Activated CD8-positive, alpha-beta T cell treated with anti-CD3 and anti-CD28 coated beads for 36 hours (primary cell): ENCODE data around the gene CLIC4. TPM values are rescaled to one million over a fixed set of nuclear protein-coding genes. Genes with fewer than 3 reads are reported as not detected.
A peak's percentile ranks its signal among the peaks of the same experiment; 100 is the strongest.

Source experiments
- ATAC-seq: fragments of 200-7000 bp; cut with Tn5 transposase; one replicate; pipeline ENCODE4 v1.10.0; 2021; ENCODE audit warnings: mild to moderate bottlenecking, moderate library complexity
- CTCF ChIA-PET: fragments of 350-600 bp; sonication (Branson Sonifier 250); formaldehyde crosslinking; loops from one replicate; lab custom pipeline; 2021; ENCODE audit warnings: antibody characterized with exemption; lab: Charles Lee
- POLR2A ChIA-PET: fragments of 350-600 bp; sonication (Branson Sonifier 250); formaldehyde crosslinking; loops from one replicate; lab custom pipeline; 2021; ENCODE audit warnings: antibody characterized with exemption; lab: Charles Lee
- DNase-seq: peaks from one replicate; pipeline ENCODE4 v3.0.0-alpha.2; 2020
- H3K27ac Mint-ChIP-seq: one replicate; pipeline ENCODE4 v1.8.0; 2021; ENCODE audit warnings: mild to moderate bottlenecking, mixed read lengths
- H3K27me3 Mint-ChIP-seq: one replicate; pipeline ENCODE4 v1.8.0; 2021; ENCODE audit warnings: mixed read lengths
- H3K36me3 Mint-ChIP-seq: one replicate; pipeline ENCODE4 v1.8.0; 2021; ENCODE audit warnings: low read depth, mixed read lengths
- H3K4me1 Mint-ChIP-seq: one replicate; pipeline ENCODE4 v1.8.0; 2021; ENCODE audit warnings: low read depth, mixed read lengths
- H3K4me3 Mint-ChIP-seq: one replicate; pipeline ENCODE4 v1.8.0; 2021; ENCODE audit warnings: mild to moderate bottlenecking, moderate library complexity, mixed read lengths
- H3K9me3 Mint-ChIP-seq: one replicate; pipeline ENCODE4 v1.8.0; 2021; ENCODE audit warnings: mixed read lengths
- CTCF ChIP-seq: fragments of 200-600 bp; IDR thresholded peaks from one replicate; pipeline ENCODE4 v1.8.0; 2022; ENCODE audit warnings: antibody characterized with exemption, mild to moderate bottlenecking
- intact Hi-C: fragments of 100-400 bp; cut with micrococcal nuclease; formaldehyde crosslinking; loops from one replicate; pipeline ENCODE4 v1.10.0; 2022
- total RNA-seq, 2 experiments: library from RNA; stranded (reverse); gene quantifications; one replicate each; pipeline ENCODE4 v1.2.3, GENCODE V29; 2021

The CLIC4 gene
- total RNA-seq, 2 experiments from 2014 or later, result 19.7 to 21.8 TPM

DNA sequence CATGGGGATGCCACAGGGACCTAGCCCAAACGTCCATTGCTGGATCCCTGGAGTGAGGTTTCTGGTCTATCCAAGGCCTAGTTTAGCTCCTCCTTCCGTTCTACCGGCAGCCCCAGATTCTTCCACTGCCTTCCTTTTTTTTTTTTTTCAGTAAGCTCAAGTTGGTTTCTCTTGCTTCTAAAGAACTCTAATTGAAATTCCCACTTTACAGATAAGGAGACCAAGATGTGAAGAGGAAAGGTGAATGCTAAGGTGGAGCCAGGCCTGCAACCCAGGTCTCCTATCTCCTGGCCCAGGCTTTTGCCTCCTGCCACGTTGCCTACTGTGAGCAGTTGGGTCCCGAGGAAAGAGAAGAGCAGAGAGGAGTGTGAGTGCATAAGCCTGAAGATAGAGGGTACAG is 31.5 kb upstream of the CLIC4 start:
- Mint-ChIP-seq H3K27me3 (no peaks in the 10 kb centered on the region), H3K9me3 (no peaks in the 10 kb centered on the region), H3K4me1 (peaks cover 14% of the 10 kb centered on the region), H3K27ac (no peak overlapping the region), H3K36me3 (no peaks in the 10 kb centered on the region), H3K4me3 (no peak overlapping the region)
- TF ChIP-seq CTCF, result no peak
- intact Hi-C loops, result no loop called here
- no peak for ATAC-seq
- no peak for DNase-seq
- CTCF ChIA-PET, result interaction anchor here (1.2 to 1.3 kb wide), 2 partner anchors 18 to 19 kb away, joined by 3 read pairs; no protein-coding TSS in a partner anchor
- POLR2A ChIA-PET, result interaction anchor here (0.6 kb wide), 1 partner anchor 701 kb away, joined by 3 read pairs; no protein-coding TSS in a partner anchor

GRCh38 chr1:24714859-24715520 is 30.3 kb upstream of the CLIC4 start:
- Mint-ChIP-seq H3K4me3 (no peak overlapping the region), H3K4me1 (peaks cover 10% of the 10 kb centered on the region), H3K27ac (peak overlapping the region; percentile 20), H3K9me3 (no peaks in the 10 kb centered on the region), H3K36me3 (no peaks in the 10 kb centered on the region), H3K27me3 (no peaks in the 10 kb centered on the region)
- CTCF ChIA-PET, result interaction anchor here (1.3 kb wide), 1 partner anchor 16 kb away, joined by 3 read pairs; no protein-coding TSS in a partner anchor
- POLR2A ChIA-PET, result no interaction called here
- peak; percentile 74 for DNase-seq
- TF ChIP-seq CTCF, result no peak
- peak; percentile 86 for ATAC-seq
- intact Hi-C loops, result no loop called here

DNA sequence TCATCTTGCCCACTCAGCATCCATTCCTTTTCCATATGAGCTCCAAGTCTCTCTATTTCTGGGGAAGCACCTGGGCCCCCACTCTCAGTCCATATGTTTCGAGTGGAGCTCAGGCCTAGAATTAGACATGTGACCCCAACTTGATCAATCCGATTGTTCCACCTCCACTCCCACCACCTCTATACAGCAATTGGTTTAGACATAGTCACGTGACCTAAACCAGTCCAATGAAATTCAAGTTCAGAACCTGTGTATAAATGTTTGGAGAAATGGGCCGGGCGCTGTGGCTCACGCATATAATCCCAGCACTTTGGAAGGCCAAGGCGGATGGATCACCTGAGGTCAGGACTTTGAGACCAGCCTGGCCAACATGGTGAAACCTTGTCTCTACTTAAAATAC is 29.6 kb upstream of the CLIC4 start:
- H3K4me1 Mint-ChIP-seq, result peaks cover 10% of the 10 kb centered on the region
- TF ChIP-seq CTCF, result no peak
- intact Hi-C loops, result no loop called here
- ATAC-seq, result no peak
- H3K36me3 Mint-ChIP-seq, result no peaks in the 10 kb centered on the region
- ChIA-PET POLR2A (no interaction called here), CTCF (interaction anchor here (1.2 kb wide), 1 partner anchor 26 kb away, joined by 3 read pairs; no protein-coding TSS in a partner anchor)
- no peak overlapping the region for H3K4me3 Mint-ChIP-seq
- DNase-seq, result no peak
- H3K27ac Mint-ChIP-seq, result no peak overlapping the region
- no peaks in the 10 kb centered on the region for H3K9me3 Mint-ChIP-seq
- no peaks in the 10 kb centered on the region for H3K27me3 Mint-ChIP-seq

- ChIA-PET CTCF (interaction anchor here (0.9 to 1.1 kb wide), 4 partner anchors 29 to 487 kb away, joined by 3 to 4 read pairs (median 3); no protein-coding TSS in a partner anchor), POLR2A (interaction anchor here (0.6 kb wide), 1 partner anchor 32 kb away, joined by 3 read pairs; no protein-coding TSS in a partner anchor)
- no peaks in the 10 kb centered on the region for H3K9me3 Mint-ChIP-seq
- intact Hi-C loops, result no loop called here
- H3K36me3 Mint-ChIP-seq, result no peaks in the 10 kb centered on the region
- H3K4me1 Mint-ChIP-seq, result peaks cover 14% of the 10 kb centered on the region
- H3K27me3 Mint-ChIP-seq, result no peaks in the 10 kb centered on the region
- DNase-seq (no peak), ATAC-seq (no peak)
- no peak for TF ChIP-seq CTCF
- no peak overlapping the region for H3K4me3 Mint-ChIP-seq
- H3K27ac Mint-ChIP-seq, result no peak overlapping the region
Measured at GRCh38 chr1:24717887-24718650, 27.2 kb upstream of the CLIC4 start.

DNA sequence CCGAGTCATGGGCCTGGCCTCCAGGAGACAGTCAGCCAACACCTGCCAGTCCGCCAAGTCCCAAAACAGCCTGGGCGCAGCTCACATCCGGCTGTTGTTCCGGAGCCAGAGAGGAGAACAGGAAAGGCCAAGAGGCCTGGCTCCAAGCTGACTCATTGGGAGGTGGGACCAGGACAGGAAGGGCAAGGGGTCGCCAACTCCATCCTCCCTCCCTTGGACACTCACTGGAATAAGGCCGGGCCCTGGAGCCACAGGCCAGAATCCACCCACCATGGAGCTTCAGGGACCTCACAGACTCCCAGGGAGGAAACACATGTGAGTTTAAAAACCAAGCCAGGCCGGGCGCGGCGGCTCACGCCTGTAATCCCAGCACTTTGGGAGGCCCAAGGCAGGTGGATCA is 25.1 kb upstream of the CLIC4 start:
- TF ChIP-seq CTCF, result no peak
- ChIA-PET CTCF (no interaction called here), POLR2A (no interaction called here)
- intact Hi-C loops, result no loop called here
- no peaks in the 10 kb centered on the region for H3K9me3 Mint-ChIP-seq
- DNase-seq, result no peak
- no peaks in the 10 kb centered on the region for H3K36me3 Mint-ChIP-seq
- peaks cover 10% of the 10 kb centered on the region for H3K4me1 Mint-ChIP-seq
- no peak overlapping the region for H3K4me3 Mint-ChIP-seq
- no peaks in the 10 kb centered on the region for H3K27me3 Mint-ChIP-seq
- no peak for ATAC-seq
- H3K27ac Mint-ChIP-seq, result no peak overlapping the region
